ENCODE results near the gene SLC5A10.

SLC5A10 gene

GRCh38 chr17:18948476-18949006 lies 3.4 kb upstream of the SLC5A10 start:
- Histone ChIP-seq H3K4me3 (IDR thresholded peaks at IDR 0.05; ENCODE audit: insufficient read depth, low read depth, low read length) (no peak overlapping the region), H3K9ac (no peak overlapping the region), H3K27me3 (ENCODE audit: insufficient read depth, low read depth) (no peaks in the 10 kb centered on the region), H3K27ac (no peak overlapping the region), H4K20me1 (ENCODE audit: insufficient read depth) (no peaks in the 10 kb centered on the region), H3K4me1 (ENCODE audit: low read depth, poor library complexity, severe bottlenecking) (no peaks in the 10 kb centered on the region), H3K4me2 (no peak overlapping the region), H3K79me2 (ENCODE audit: insufficient read depth, low read depth) (no peaks in the 10 kb centered on the region), H2AFZ (ENCODE audit: low read depth) (no peak overlapping the region), H3K36me3 (ENCODE audit: insufficient read depth) (no peaks in the 10 kb centered on the region)
- TF ChIP-seq, protein P1, sequence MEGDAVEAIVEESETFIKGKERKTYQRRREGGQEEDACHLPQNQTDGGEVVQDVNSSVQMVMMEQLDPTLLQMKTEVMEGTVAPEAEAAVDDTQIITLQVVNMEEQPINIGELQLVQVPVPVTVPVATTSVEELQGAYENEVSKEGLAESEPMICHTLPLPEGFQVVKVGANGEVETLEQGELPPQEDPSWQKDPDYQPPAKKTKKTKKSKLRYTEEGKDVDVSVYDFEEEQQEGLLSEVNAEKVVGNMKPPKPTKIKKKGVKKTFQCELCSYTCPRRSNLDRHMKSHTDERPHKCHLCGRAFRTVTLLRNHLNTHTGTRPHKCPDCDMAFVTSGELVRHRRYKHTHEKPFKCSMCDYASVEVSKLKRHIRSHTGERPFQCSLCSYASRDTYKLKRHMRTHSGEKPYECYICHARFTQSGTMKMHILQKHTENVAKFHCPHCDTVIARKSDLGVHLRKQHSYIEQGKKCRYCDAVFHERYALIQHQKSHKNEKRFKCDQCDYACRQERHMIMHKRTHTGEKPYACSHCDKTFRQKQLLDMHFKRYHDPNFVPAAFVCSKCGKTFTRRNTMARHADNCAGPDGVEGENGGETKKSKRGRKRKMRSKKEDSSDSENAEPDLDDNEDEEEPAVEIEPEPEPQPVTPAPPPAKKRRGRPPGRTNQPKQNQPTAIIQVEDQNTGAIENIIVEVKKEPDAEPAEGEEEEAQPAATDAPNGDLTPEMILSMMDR (conservative IDR thresholded peaks at IDR 0.05; ENCODE audit: low read depth, low read length), result no peak

GRCh38 chr17:18949566-18949965 lies 2.4 kb upstream of the SLC5A10 start:
- Histone ChIP-seq H3K79me2 (ENCODE audit: insufficient read depth, low read depth) (no peaks in the 10 kb centered on the region), H4K20me1 (ENCODE audit: insufficient read depth) (no peaks in the 10 kb centered on the region), H3K4me3 (IDR thresholded peaks at IDR 0.05; ENCODE audit: insufficient read depth, low read depth, low read length) (no peak overlapping the region), H3K4me1 (ENCODE audit: low read depth, poor library complexity, severe bottlenecking) (no peaks in the 10 kb centered on the region), H3K36me3 (ENCODE audit: insufficient read depth) (no peaks in the 10 kb centered on the region), H3K9ac (no peak overlapping the region), H3K27ac (no peak overlapping the region), H3K4me2 (no peak overlapping the region), H3K27me3 (ENCODE audit: insufficient read depth, low read depth) (no peaks in the 10 kb centered on the region), H2AFZ (ENCODE audit: low read depth) (no peak overlapping the region)
- TF ChIP-seq, protein P1 (conservative IDR thresholded peaks at IDR 0.05; ENCODE audit: low read depth, low read length), result no peak

GRCh38 chr17:18950346-18950745 lies 1.6 kb upstream of the SLC5A10 start:
- Histone ChIP-seq H3K4me1 (ENCODE audit: low read depth, poor library complexity, severe bottlenecking) (no peaks in the 10 kb centered on the region), H2AFZ (ENCODE audit: low read depth) (no peak overlapping the region), H3K27me3 (ENCODE audit: insufficient read depth, low read depth) (no peaks in the 10 kb centered on the region), H3K9ac (no peak overlapping the region), H3K4me3 (IDR thresholded peaks at IDR 0.05; ENCODE audit: insufficient read depth, low read depth, low read length) (no peak overlapping the region), H3K79me2 (ENCODE audit: insufficient read depth, low read depth) (no peaks in the 10 kb centered on the region), H4K20me1 (ENCODE audit: insufficient read depth) (no peaks in the 10 kb centered on the region), H3K27ac (no peak overlapping the region), H3K4me2 (no peak overlapping the region), H3K36me3 (ENCODE audit: insufficient read depth) (no peaks in the 10 kb centered on the region)
- TF ChIP-seq, protein P1 (conservative IDR thresholded peaks at IDR 0.05; ENCODE audit: low read depth, low read length), result no peak

- Histone ChIP-seq H3K27me3 (ENCODE audit: insufficient read depth, low read depth) (no peaks in the 10 kb centered on the region), H4K20me1 (ENCODE audit: insufficient read depth) (no peaks in the 10 kb centered on the region), H3K4me2 (no peak overlapping the region), H3K4me3 (IDR thresholded peaks at IDR 0.05; ENCODE audit: insufficient read depth, low read depth, low read length) (no peak overlapping the region), H3K27ac (no peak overlapping the region), H2AFZ (ENCODE audit: low read depth) (no peak overlapping the region), H3K9ac (no peak overlapping the region), H3K4me1 (ENCODE audit: low read depth, poor library complexity, severe bottlenecking) (no peaks in the 10 kb centered on the region), H3K36me3 (ENCODE audit: insufficient read depth) (no peaks in the 10 kb centered on the region), H3K79me2 (ENCODE audit: insufficient read depth, low read depth) (no peaks in the 10 kb centered on the region)
- TF ChIP-seq, protein P1 (conservative IDR thresholded peaks at IDR 0.05; ENCODE audit: low read depth, low read length), result no peak
Measured at GRCh38 chr17:18950944-18951905, 740 bp upstream of the SLC5A10 start.

Measured in KMS-11 (cell line).